H1 (cell line): ENCODE results near the gene ADAMTS13.

Experiments used
- CTCF ChIP-seq, 3 experiments: IDR thresholded peaks; 1 replicate in 2 of 3; 2 replicates in 1 of 3; pipeline versions ENCODE4 v1.5.1 to v1.6.1; 2011; ENCODE audit warnings: low read length in 3 of 3, mild to moderate bottlenecking in 3 of 3, inconsistent platforms in 2 of 3, low read depth in 1 of 3, moderate library complexity in 1 of 3; ENCODE audit not compliant: insufficient read depth in 1 of 3; ENCODE audit errors: control extremely low read depth in 1 of 3
- JUN ChIP-seq: IDR thresholded peaks from 2 replicates; pipeline ENCODE4 v1.6.1; 2011; ENCODE audit warnings: low read depth, mild to moderate bottlenecking, improper control_type of control experiment, low read length
- POLR2A ChIP-seq, 2 experiments: IDR thresholded peaks; 1 replicate in 1 of 2; 2 replicates in 1 of 2; pipeline ENCODE4 v1.6.1; 2011; ENCODE audit warnings: low read depth in 2 of 2, low read length in 2 of 2, mild to moderate bottlenecking in 2 of 2; ENCODE audit errors: control extremely low read depth in 1 of 2
- RBBP5 ChIP-seq: IDR thresholded peaks from 2 replicates; pipeline ENCODE4 v1.7.1; 2012; ENCODE audit warnings: low read depth, mild to moderate bottlenecking, inconsistent platforms, low read length, moderate library complexity, borderline replicate concordance

DNA sequence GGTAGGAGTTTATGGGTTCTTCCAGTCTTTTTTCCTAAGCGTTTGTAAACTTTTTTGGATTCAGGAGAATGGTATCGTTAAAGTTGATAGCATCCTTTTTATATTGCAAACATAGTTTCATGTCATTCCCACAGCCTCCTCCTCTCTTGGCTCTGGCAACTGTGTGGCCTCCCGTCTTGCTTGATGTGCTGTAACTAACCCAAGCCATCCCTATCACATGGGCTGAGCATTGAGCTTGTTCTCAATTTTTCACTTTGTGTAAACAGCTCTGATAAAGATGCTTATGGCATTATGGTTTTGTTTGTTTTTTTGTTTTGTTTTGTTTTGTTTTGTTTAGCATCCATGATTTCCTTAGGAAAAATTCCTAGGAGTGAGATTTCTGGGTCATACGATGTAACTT, 41.4 kb upstream of the ADAMTS13 start:
- TF ChIP-seq RBBP5 (no peak), JUN (no peak), POLR2A (IDR thresholded peaks at IDR 0.05; ENCODE audit: control extremely low read depth in 1 of 2, low read depth in 2 of 2, low read length in 2 of 2) (no peak), CTCF (IDR thresholded peaks at IDR 0.05; ENCODE audit: control extremely low read depth in 1 of 3, insufficient read depth in 1 of 3, low read depth in 1 of 3, low read length in 3 of 3) (no peak)
